ENCODE results near the gene MGAT4B. TPM values are rescaled to one million over a fixed set of nuclear protein-coding genes. Genes with fewer than 3 reads are reported as not detected.
A peak's percentile ranks its signal among the peaks of the same experiment; 100 is the strongest.

Gene MGAT4B
- total and polyA plus RNA-seq, 2 donors (not counting 1 experiment from before 2014, with no cell fraction given): 157 to 172 TPM

GRCh38 chr5:179805070-179805528, 1.6 kb downstream of the MGAT4B start:
- Histone ChIP-seq H3K27me3 (ENCODE audit: control insufficient read depth, insufficient read depth, low read length) (no peaks in the 10 kb centered on the region), H3K27ac (ENCODE audit: insufficient read depth, low read length) (peak overlapping the region; percentile 71), H3K79me2 (ENCODE audit: control insufficient read depth, insufficient read depth, low read length) (peaks cover 45% of the 10 kb centered on the region), H4K20me1 (ENCODE audit: control insufficient read depth, extremely low read depth, insufficient read depth, low read length) (no peaks in the 10 kb centered on the region), H3K9ac (ENCODE audit: insufficient read depth, low read length) (peak overlapping the region; percentile 71), H3K36me3 (ENCODE audit: control insufficient read depth, insufficient read depth, low read length) (peaks cover 12% of the 10 kb centered on the region), H3K4me1 (ENCODE audit: control insufficient read depth, extremely low read depth, insufficient read depth, low read length) (peaks cover 14% of the 10 kb centered on the region), H3K4me2 (ENCODE audit: extremely low read depth, insufficient read depth, low read length) (peak overlapping the region; percentile 89), H2AFZ (ENCODE audit: low read length) (no peak overlapping the region), H3K4me3 (replicated peaks in 1 of 4; ENCODE audit: control extremely low read depth in 1 of 4, insufficient read depth in 1 of 4, low read depth in 3 of 4, low read length in 4 of 4) (peak overlapping the region; percentile 58 to 82 (median 75)), H3K9me3 (ENCODE audit: control insufficient read depth, insufficient read depth, low read depth, low read length) (no peaks in the 10 kb centered on the region)
- no peak for TF ChIP-seq CTCF (conservative IDR thresholded peaks at IDR 0.05 in 1 of 2, IDR thresholded peaks at IDR 0.05 in 1 of 2; ENCODE audit: low read depth in 1 of 2, low read length in 2 of 2)
- no peak for DNase-seq (ENCODE audit: low read depth in 2 of 2)

- Histone ChIP-seq H3K4me1 (ENCODE audit: control insufficient read depth, extremely low read depth, insufficient read depth, low read length) (peaks cover 14% of the 10 kb centered on the region), H4K20me1 (ENCODE audit: control insufficient read depth, extremely low read depth, insufficient read depth, low read length) (no peaks in the 10 kb centered on the region), H3K9ac (ENCODE audit: insufficient read depth, low read length) (peak overlapping the region; percentile 36), H3K4me3 (replicated peaks in 1 of 4; ENCODE audit: control extremely low read depth in 1 of 4, insufficient read depth in 1 of 4, low read depth in 3 of 4, low read length in 4 of 4) (peak overlapping the region; percentile 58 to 82 (median 75)), H3K79me2 (ENCODE audit: control insufficient read depth, insufficient read depth, low read length) (peaks cover 45% of the 10 kb centered on the region), H2AFZ (ENCODE audit: low read length) (no peak overlapping the region), H3K9me3 (ENCODE audit: control insufficient read depth, insufficient read depth, low read depth, low read length) (no peaks in the 10 kb centered on the region), H3K4me2 (ENCODE audit: extremely low read depth, insufficient read depth, low read length) (peak overlapping the region; percentile 89), H3K27ac (ENCODE audit: insufficient read depth, low read length) (no peak overlapping the region), H3K27me3 (ENCODE audit: control insufficient read depth, insufficient read depth, low read length) (no peaks in the 10 kb centered on the region), H3K36me3 (ENCODE audit: control insufficient read depth, insufficient read depth, low read length) (peaks cover 18% of the 10 kb centered on the region)
- DNase-seq (ENCODE audit: low read depth in 2 of 2): no peak
- no peak for TF ChIP-seq EZH2 (IDR thresholded peaks at IDR 0.05; ENCODE audit: low read length, missing control alignments)
- no peak for TF ChIP-seq CTCF (conservative IDR thresholded peaks at IDR 0.05 in 1 of 2, IDR thresholded peaks at IDR 0.05 in 1 of 2; ENCODE audit: low read depth in 1 of 2, low read length in 2 of 2)
Measured at GRCh38 chr5:179804555-179804947, 2.1 kb downstream of the MGAT4B start.

- Histone ChIP-seq H3K9ac (ENCODE audit: insufficient read depth, low read length) (no peak overlapping the region), H3K4me2 (ENCODE audit: extremely low read depth, insufficient read depth, low read length) (peak overlapping the region; percentile 59), H3K27me3 (ENCODE audit: control insufficient read depth, insufficient read depth, low read length) (no peaks in the 10 kb centered on the region), H3K27ac (ENCODE audit: insufficient read depth, low read length) (peak overlapping the region; percentile 28), H3K79me2 (ENCODE audit: control insufficient read depth, insufficient read depth, low read length) (peaks cover 45% of the 10 kb centered on the region), H2AFZ (ENCODE audit: low read length) (no peak overlapping the region), H3K36me3 (ENCODE audit: control insufficient read depth, insufficient read depth, low read length) (peaks cover 23% of the 10 kb centered on the region), H3K4me1 (ENCODE audit: control insufficient read depth, extremely low read depth, insufficient read depth, low read length) (peaks cover 14% of the 10 kb centered on the region), H4K20me1 (ENCODE audit: control insufficient read depth, extremely low read depth, insufficient read depth, low read length) (no peaks in the 10 kb centered on the region), H3K4me3 (replicated peaks in 1 of 4; ENCODE audit: control extremely low read depth in 1 of 4, insufficient read depth in 1 of 4, low read depth in 3 of 4, low read length in 4 of 4) (peak overlapping the region in 1 of 4 experiments; percentile 75), H3K9me3 (ENCODE audit: control insufficient read depth, insufficient read depth, low read depth, low read length) (no peaks in the 10 kb centered on the region)
- TF ChIP-seq EZH2 (IDR thresholded peaks at IDR 0.05; ENCODE audit: low read length, missing control alignments): no peak
- TF ChIP-seq CTCF (conservative IDR thresholded peaks at IDR 0.05 in 1 of 2, IDR thresholded peaks at IDR 0.05 in 1 of 2; ENCODE audit: low read depth in 1 of 2, low read length in 2 of 2): no peak
- DNase-seq (ENCODE audit: low read depth in 2 of 2): no peak
Measured at GRCh38 chr5:179803651-179804554, 2.8 kb downstream of the MGAT4B start.

Measured in fibroblast of lung (primary cell).